ENCODE results near the gene KCNK16. TPM values are rescaled to one million over a fixed set of nuclear protein-coding genes. Genes with fewer than 3 reads are reported as not detected.

Gene KCNK16
- total and polyA plus RNA-seq, 4 experiments from 2014 or later: not detected

DNA sequence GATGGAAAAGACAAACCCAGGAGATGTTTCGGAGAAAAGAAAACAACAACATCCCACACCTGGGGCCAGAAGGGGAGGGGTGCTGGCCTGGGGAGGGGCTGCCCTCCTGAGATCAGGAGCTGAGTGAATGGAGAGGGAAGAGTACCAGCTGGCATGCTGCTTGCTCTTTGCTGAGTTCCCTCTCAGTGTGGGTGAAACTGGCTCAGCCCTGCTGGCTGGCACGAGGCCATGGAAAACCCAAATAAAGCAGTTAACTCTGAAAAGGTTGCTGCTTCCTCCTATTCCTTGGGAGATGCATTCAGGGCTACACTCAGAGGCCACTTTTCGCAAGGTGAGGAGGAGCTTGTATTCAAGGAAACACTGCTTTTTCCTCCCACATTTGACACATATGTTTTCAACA, 8.0 kb upstream of the KCNK16 start:
- no peaks in the 10 kb centered on the region for H3K36me3 ChIP-seq (ENCODE audit: insufficient read depth, low read length)
- no peaks in the 10 kb centered on the region for H3K4me1 Mint-ChIP-seq
- H3K27ac Mint-ChIP-seq: no peak overlapping the region
- H3K9me3 ChIP-seq (ENCODE audit: control insufficient read depth in 1 of 2, low read length in 2 of 2): no peaks in the 10 kb centered on the region
- intact Hi-C loops (cut with micrococcal nuclease): no loop called here
- no peak for DNase-seq
- H3K27me3 ChIP-seq (ENCODE audit: insufficient read depth, low read length): no peaks in the 10 kb centered on the region
- H3K4me1 ChIP-seq (ENCODE audit: insufficient read depth, low read length): no peaks in the 10 kb centered on the region
- no peak overlapping the region for H3K4me3 Mint-ChIP-seq
- no peak overlapping the region for H3K4me3 ChIP-seq (ENCODE audit: low read length in 2 of 2)
- POLR2A ChIA-PET (ENCODE audit: partially characterized antibody): no interaction called here
- CTCF ChIA-PET (ENCODE audit: partially characterized antibody): interaction anchor here (3.5 kb wide), 1 partner anchor 16 kb away, joined by 12 read pairs; no protein-coding TSS in a partner anchor
- H3K27me3 Mint-ChIP-seq: peaks cover 19 to 20% of the 10 kb centered on the region in 2 donors
- no peak overlapping the region for H3K27ac ChIP-seq (ENCODE audit: low read depth, low read length)
- no peaks in the 10 kb centered on the region for H3K36me3 Mint-ChIP-seq
- H3K9me3 Mint-ChIP-seq: peaks cover 0 to 4% (median 0%) of the 10 kb centered on the region in 8 donors

DNA sequence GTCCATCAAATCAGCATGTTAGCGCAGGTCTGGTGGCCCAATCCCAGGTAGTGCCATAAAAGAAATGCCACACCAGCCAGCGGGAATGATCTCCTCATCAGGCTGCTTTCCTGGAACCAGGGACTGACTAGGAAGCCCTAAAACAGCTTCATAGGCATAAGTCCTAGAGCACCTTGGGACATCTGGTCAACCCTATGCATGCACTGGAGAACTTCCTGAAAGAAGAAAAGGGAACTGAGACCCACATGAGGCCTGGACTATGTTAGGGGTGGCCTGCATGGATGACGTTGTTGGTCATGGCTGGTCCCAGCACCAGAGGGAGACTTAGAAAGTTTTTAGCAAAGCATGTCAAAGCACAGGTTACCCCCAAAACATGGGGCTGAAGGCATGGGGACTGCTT, 7.6 kb upstream of the KCNK16 start:
- intact Hi-C loops (cut with micrococcal nuclease): no loop called here
- Mint-ChIP-seq H3K27ac (no peak overlapping the region), H3K9me3 (peaks cover 0 to 4% (median 0%) of the 10 kb centered on the region in 8 donors), H3K36me3 (no peaks in the 10 kb centered on the region), H3K27me3 (peaks cover 23 to 24% of the 10 kb centered on the region in 2 donors), H3K4me3 (no peak overlapping the region), H3K4me1 (no peaks in the 10 kb centered on the region)
- ChIA-PET CTCF (ENCODE audit: partially characterized antibody) (no interaction called here), POLR2A (ENCODE audit: partially characterized antibody) (no interaction called here)
- no peak for DNase-seq
- H3K27me3 ChIP-seq (ENCODE audit: insufficient read depth, low read length): no peaks in the 10 kb centered on the region
- no peaks in the 10 kb centered on the region for H3K36me3 ChIP-seq (ENCODE audit: insufficient read depth, low read length)
- H3K4me1 ChIP-seq (ENCODE audit: insufficient read depth, low read length): no peaks in the 10 kb centered on the region
- no peak overlapping the region for H3K27ac ChIP-seq (ENCODE audit: low read depth, low read length)
- no peak overlapping the region for H3K4me3 ChIP-seq (ENCODE audit: low read length in 2 of 2)
- H3K9me3 ChIP-seq (ENCODE audit: control insufficient read depth in 1 of 2, low read length in 2 of 2): no peaks in the 10 kb centered on the region

GRCh38 chr6:39328066-39328465, 5.6 kb upstream of the KCNK16 start:
- no peak for DNase-seq
- ChIA-PET CTCF (ENCODE audit: partially characterized antibody) (no interaction called here), POLR2A (ENCODE audit: partially characterized antibody) (no interaction called here)
- H3K36me3 Mint-ChIP-seq: no peaks in the 10 kb centered on the region
- H3K27ac Mint-ChIP-seq: no peak overlapping the region
- no peaks in the 10 kb centered on the region for H3K4me1 ChIP-seq (ENCODE audit: insufficient read depth, low read length)
- no peak overlapping the region for H3K27ac ChIP-seq (ENCODE audit: low read depth, low read length)
- peaks cover 0 to 4% (median 0%) of the 10 kb centered on the region in 8 donors for H3K9me3 Mint-ChIP-seq
- intact Hi-C loops (cut with micrococcal nuclease): no loop called here
- peaks cover 21 to 27% of the 10 kb centered on the region in 2 donors for H3K27me3 Mint-ChIP-seq
- H3K4me3 Mint-ChIP-seq: no peak overlapping the region
- H3K36me3 ChIP-seq (ENCODE audit: insufficient read depth, low read length): no peaks in the 10 kb centered on the region
- no peaks in the 10 kb centered on the region for H3K4me1 Mint-ChIP-seq
- no peaks in the 10 kb centered on the region for H3K27me3 ChIP-seq (ENCODE audit: insufficient read depth, low read length)
- no peak overlapping the region for H3K4me3 ChIP-seq (ENCODE audit: low read length in 2 of 2)
- H3K9me3 ChIP-seq (ENCODE audit: control insufficient read depth in 1 of 2, low read length in 2 of 2): no peaks in the 10 kb centered on the region

DNA sequence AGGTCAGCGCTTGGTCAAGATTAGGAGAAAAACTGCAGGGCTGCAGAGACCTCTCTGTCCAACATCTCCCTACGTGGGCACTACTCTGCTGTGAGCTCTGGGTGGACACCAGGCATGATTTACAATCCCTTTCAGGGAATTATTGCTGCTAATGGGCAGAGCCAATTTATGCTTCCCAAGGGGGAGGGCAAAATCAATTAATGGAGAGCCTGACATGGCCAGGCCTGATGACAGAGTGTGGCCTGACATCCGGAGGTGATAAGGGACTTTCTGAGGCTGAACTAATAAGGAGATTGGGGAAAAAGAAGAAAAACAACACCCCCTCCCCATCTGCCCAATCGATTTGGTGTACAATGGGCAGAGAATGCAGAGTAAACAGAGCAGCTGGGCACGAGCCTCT, 5.0 kb upstream of the KCNK16 start:
- POLR2A ChIA-PET (ENCODE audit: partially characterized antibody): no interaction called here
- H3K27ac Mint-ChIP-seq: no peak overlapping the region

GRCh38 chr6:39321761-39322160, 741 bp downstream of the KCNK16 start:
- POLR2A ChIA-PET (ENCODE audit: partially characterized antibody): no interaction called here
- intact Hi-C loops (cut with micrococcal nuclease): no loop called here
- no peak overlapping the region for H3K27ac Mint-ChIP-seq
- H3K4me3 Mint-ChIP-seq: no peak overlapping the region
- Histone ChIP-seq H3K4me3 (ENCODE audit: low read length in 2 of 2) (no peak overlapping the region), H3K27me3 (ENCODE audit: insufficient read depth, low read length) (no peaks in the 10 kb centered on the region), H3K27ac (ENCODE audit: low read depth, low read length) (no peak overlapping the region), H3K36me3 (ENCODE audit: insufficient read depth, low read length) (no peaks in the 10 kb centered on the region), H3K4me1 (ENCODE audit: insufficient read depth, low read length) (no peaks in the 10 kb centered on the region), H3K9me3 (ENCODE audit: control insufficient read depth in 1 of 2, low read length in 2 of 2) (no peaks in the 10 kb centered on the region)
- peaks cover 15 to 18% of the 10 kb centered on the region in 2 donors for H3K27me3 Mint-ChIP-seq
- H3K4me1 Mint-ChIP-seq: no peaks in the 10 kb centered on the region
- no peaks in the 10 kb centered on the region for H3K9me3 Mint-ChIP-seq
- DNase-seq: no peak
- CTCF ChIA-PET (ENCODE audit: partially characterized antibody): interaction anchor here (0.6 to 1.0 kb wide), 2 partner anchors 15 to 17 kb away, joined by 3 to 4 read pairs; no protein-coding TSS in a partner anchor
- no peaks in the 10 kb centered on the region for H3K36me3 Mint-ChIP-seq

More for the DNA sequence above, 5.0 kb upstream of the KCNK16 start:
- peaks cover 18 to 24% of the 10 kb centered on the region in 2 donors for H3K27me3 Mint-ChIP-seq
- Histone ChIP-seq H3K27me3 (ENCODE audit: insufficient read depth, low read length) (no peaks in the 10 kb centered on the region), H3K36me3 (ENCODE audit: insufficient read depth, low read length) (no peaks in the 10 kb centered on the region), H3K9me3 (ENCODE audit: control insufficient read depth in 1 of 2, low read length in 2 of 2) (no peaks in the 10 kb centered on the region), H3K27ac (ENCODE audit: low read depth, low read length) (no peak overlapping the region), H3K4me3 (ENCODE audit: low read length in 2 of 2) (no peak overlapping the region), H3K4me1 (ENCODE audit: insufficient read depth, low read length) (no peaks in the 10 kb centered on the region)
- no peaks in the 10 kb centered on the region for H3K4me1 Mint-ChIP-seq
- no peak for DNase-seq
- H3K9me3 Mint-ChIP-seq: peaks cover 0 to 3% (median 0%) of the 10 kb centered on the region in 8 donors
- CTCF ChIA-PET (ENCODE audit: partially characterized antibody): interaction anchor here (1.0 kb wide), 1 partner anchor 17 kb away, joined by 3 read pairs; no protein-coding TSS in a partner anchor
- intact Hi-C loops (cut with micrococcal nuclease): no loop called here
- no peak overlapping the region for H3K4me3 Mint-ChIP-seq
- no peaks in the 10 kb centered on the region for H3K36me3 Mint-ChIP-seq

DNA sequence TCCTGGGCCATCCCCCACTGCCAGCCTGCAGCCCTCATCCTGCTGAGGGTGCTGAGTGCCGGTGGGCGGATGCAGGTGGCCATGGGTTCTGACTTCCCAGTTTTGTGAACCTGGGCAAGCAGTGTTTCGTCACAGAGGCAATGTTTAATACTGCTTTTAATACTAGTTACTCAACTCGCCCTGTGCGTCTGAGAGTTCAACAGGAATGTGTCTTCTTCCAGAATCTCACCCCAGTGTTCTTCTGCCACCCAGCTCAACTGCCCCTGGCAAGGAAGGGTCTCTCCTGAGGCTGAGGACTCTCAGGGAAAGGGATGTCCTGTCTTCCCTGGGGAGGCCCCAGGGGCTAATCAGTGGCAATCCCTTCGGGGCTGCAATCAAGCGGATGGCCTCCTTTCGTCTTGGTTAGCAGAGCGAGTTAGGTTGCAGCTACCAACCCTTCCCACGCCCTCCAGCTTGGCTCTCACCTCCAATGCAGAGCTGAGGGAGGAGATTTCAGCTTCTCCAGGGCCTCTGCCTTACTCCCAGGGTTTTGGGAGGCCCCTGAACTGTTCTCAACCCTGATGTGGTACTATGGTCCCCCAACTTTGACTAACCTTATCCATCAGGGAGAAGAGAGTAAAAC, 2.0 kb downstream of the KCNK16 start:
- Histone ChIP-seq H3K4me3 (ENCODE audit: low read length in 2 of 2) (no peak overlapping the region), H3K36me3 (ENCODE audit: insufficient read depth, low read length) (no peaks in the 10 kb centered on the region), H3K27ac (ENCODE audit: low read depth, low read length) (no peak overlapping the region), H3K4me1 (ENCODE audit: insufficient read depth, low read length) (no peaks in the 10 kb centered on the region), H3K9me3 (ENCODE audit: control insufficient read depth in 1 of 2, low read length in 2 of 2) (no peaks in the 10 kb centered on the region), H3K27me3 (ENCODE audit: insufficient read depth, low read length) (no peaks in the 10 kb centered on the region)
- no peaks in the 10 kb centered on the region for H3K9me3 Mint-ChIP-seq
- intact Hi-C loops (cut with micrococcal nuclease): no loop called here
- DNase-seq: no peak
- peaks cover 14 to 26% of the 10 kb centered on the region in 2 donors for H3K27me3 Mint-ChIP-seq
- no peaks in the 10 kb centered on the region for H3K4me1 Mint-ChIP-seq
- CTCF ChIA-PET (ENCODE audit: partially characterized antibody): interaction anchor here (0.7 to 1.0 kb wide), 2 partner anchors 11 to 448 kb away, joined by 3 read pairs; no protein-coding TSS in a partner anchor
- H3K36me3 Mint-ChIP-seq: no peaks in the 10 kb centered on the region
- H3K27ac Mint-ChIP-seq: no peak overlapping the region
- no peak overlapping the region for H3K4me3 Mint-ChIP-seq
- POLR2A ChIA-PET (ENCODE audit: partially characterized antibody): no interaction called here

- H3K27ac Mint-ChIP-seq: no peak overlapping the region
- ChIA-PET POLR2A (ENCODE audit: partially characterized antibody) (no interaction called here), CTCF (ENCODE audit: partially characterized antibody) (interaction anchor here (1.4 kb wide), 1 partner anchor 10 kb away, joined by 5 read pairs; no protein-coding TSS in a partner anchor)
- H3K9me3 Mint-ChIP-seq: no peaks in the 10 kb centered on the region
- no peaks in the 10 kb centered on the region for H3K36me3 Mint-ChIP-seq
- peaks cover 15 to 26% of the 10 kb centered on the region in 2 donors for H3K27me3 Mint-ChIP-seq
- no peaks in the 10 kb centered on the region for H3K4me1 Mint-ChIP-seq
- no peak overlapping the region for H3K4me3 Mint-ChIP-seq
- no peaks in the 10 kb centered on the region for H3K9me3 ChIP-seq (ENCODE audit: control insufficient read depth in 1 of 2, low read length in 2 of 2)
- H3K4me1 ChIP-seq (ENCODE audit: insufficient read depth, low read length): no peaks in the 10 kb centered on the region
- H3K36me3 ChIP-seq (ENCODE audit: insufficient read depth, low read length): no peaks in the 10 kb centered on the region
- intact Hi-C loops (cut with micrococcal nuclease): no loop called here
- H3K4me3 ChIP-seq (ENCODE audit: low read length in 2 of 2): no peak overlapping the region
- no peak overlapping the region for H3K27ac ChIP-seq (ENCODE audit: low read depth, low read length)
- H3K27me3 ChIP-seq (ENCODE audit: insufficient read depth, low read length): no peaks in the 10 kb centered on the region
- DNase-seq: no peak
Observed at GRCh38 chr6:39319621-39320362, 2.7 kb downstream of the KCNK16 start.

Measured in CD4-positive, alpha-beta memory T cell (primary cell).